T-helper 17 cell (primary cell): ENCODE results near the gene STYXL1. TPM values are rescaled to one million over a fixed set of nuclear protein-coding genes. Genes with fewer than 3 reads are reported as not detected.
A peak's percentile ranks its signal among the peaks of the same experiment; 100 is the strongest.
"Not testable (repeated sequence)": the region's sequence is repeated elsewhere in the genome, so short reads cannot be mapped to it uniquely, and the experiment has no call there.

Experiments used
- ATAC-seq: fragments of 150-1000 bp; cut with Tn5 transposase; 2 replicates; pipeline ENCODE4 v1.10.0; 2021; ENCODE audit warnings: mild to moderate bottlenecking, moderate library complexity
- DNase-seq, 3 donors: peaks; one replicate each; pipeline versions ENCODE4 v3.0.0 to v3.0.0-alpha.2; 2020 to 2021
- H3K9me3 ChIP-seq: one replicate; pipeline ENCODE4 v1.7.0; 2013; ENCODE audit warnings: low read length, mild to moderate bottlenecking; ENCODE audit not compliant: control insufficient read depth, poor library complexity, severe bottlenecking
- H3K27ac Mint-ChIP-seq: one replicate; pipeline ENCODE4 v1.8.0; 2022; ENCODE audit warnings: mild to moderate bottlenecking, moderate library complexity, mixed read lengths
- H3K27me3 Mint-ChIP-seq: one replicate; pipeline ENCODE4 v1.8.0; 2022; ENCODE audit warnings: mixed read lengths
- H3K36me3 Mint-ChIP-seq: one replicate; pipeline ENCODE4 v1.8.0; 2022; ENCODE audit warnings: low read depth, mixed read lengths
- H3K4me1 Mint-ChIP-seq: one replicate; pipeline ENCODE4 v1.8.0; 2022; ENCODE audit warnings: mild to moderate bottlenecking, mixed read lengths
- H3K4me3 Mint-ChIP-seq: one replicate; pipeline ENCODE4 v1.8.0; 2022; ENCODE audit warnings: mild to moderate bottlenecking, moderate library complexity, mixed read lengths
- total RNA-seq, 4 donors: library from RNA in 2 of 4; stranded (reverse) in 2 of 4; gene quantifications; one replicate each; pipeline ENCODE4 v1.2.3 and lab custom pipeline; 2022 to 2026

STYXL1 gene
- total RNA-seq, 2 donors from 2014 or later: 9.0 to 16.5 TPM

- no peak for ATAC-seq
- no peaks in the 10 kb centered on the region for H3K27me3 Mint-ChIP-seq
- H3K27ac Mint-ChIP-seq: no peak overlapping the region
- H3K4me1 Mint-ChIP-seq: peaks cover 12% of the 10 kb centered on the region
- H3K36me3 Mint-ChIP-seq: peaks cover 3% of the 10 kb centered on the region
- no peak for DNase-seq
- no peak overlapping the region for H3K4me3 Mint-ChIP-seq
- no peaks in the 10 kb centered on the region for H3K9me3 ChIP-seq
Observed at GRCh38 chr7:76044375-76044865, 3.4 kb downstream of the STYXL1 start.

DNA sequence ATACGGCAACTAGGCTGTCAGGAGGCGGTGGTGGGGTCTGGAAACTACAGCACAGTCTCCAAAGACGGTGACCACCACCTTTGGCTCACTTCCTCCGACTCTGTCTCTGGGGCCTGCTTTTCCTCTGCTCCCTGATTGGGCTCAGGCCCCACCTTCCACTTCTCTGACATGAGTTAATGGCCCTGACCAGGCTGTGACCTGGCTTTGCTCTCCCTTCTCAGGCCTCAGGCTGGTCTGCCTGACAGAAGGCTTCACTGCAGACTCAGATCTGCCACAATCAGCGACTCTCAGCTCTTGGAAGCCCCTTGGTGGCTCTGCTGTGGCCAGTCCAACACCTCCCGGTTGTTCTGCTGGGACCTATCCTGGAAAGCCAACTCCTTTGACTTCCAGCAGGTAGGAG is 7.7 kb downstream of the STYXL1 start:
- Mint-ChIP-seq H3K4me1 (peaks cover 4% of the 10 kb centered on the region), H3K4me3 (no peak overlapping the region), H3K36me3 (peaks cover 3% of the 10 kb centered on the region), H3K27me3 (no peaks in the 10 kb centered on the region), H3K27ac (no peak overlapping the region)
- ATAC-seq (no peak), DNase-seq (no peak)
- H3K9me3 ChIP-seq: no peaks in the 10 kb centered on the region

DNA sequence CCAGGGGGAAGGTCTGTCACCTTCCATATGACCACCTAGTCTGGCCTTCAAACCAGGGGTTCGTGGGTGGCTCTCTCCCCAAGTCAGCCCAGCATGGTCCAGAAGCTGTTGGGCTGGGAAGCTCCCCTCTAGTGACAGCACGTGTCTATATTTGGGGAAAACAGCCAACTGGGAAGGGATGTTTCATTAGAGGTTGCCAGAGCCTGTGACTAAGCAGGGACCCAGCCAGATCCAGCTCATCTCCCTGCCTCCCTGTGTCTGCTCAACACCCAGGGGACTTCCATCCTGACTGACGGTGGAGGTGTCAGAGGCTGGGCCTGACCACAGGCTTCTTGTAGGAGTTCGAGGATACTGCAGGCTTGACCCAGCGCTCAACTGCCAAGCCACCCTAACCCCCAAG is 10.5 kb downstream of the STYXL1 start:
- DNase-seq: no peak
- Mint-ChIP-seq H3K36me3 (peaks cover 3% of the 10 kb centered on the region), H3K27me3 (no peaks in the 10 kb centered on the region), H3K4me3 (no peak overlapping the region), H3K27ac (no peak overlapping the region), H3K4me1 (peaks cover 4% of the 10 kb centered on the region)
- no peaks in the 10 kb centered on the region for H3K9me3 ChIP-seq
- ATAC-seq: no peak

GRCh38 chr7:76031964-76032363 is 15.8 kb downstream of the STYXL1 start:
- no peaks in the 10 kb centered on the region for H3K27me3 Mint-ChIP-seq
- no peak for DNase-seq
- ATAC-seq: no peak
- H3K27ac Mint-ChIP-seq: no peak overlapping the region
- peaks cover 4% of the 10 kb centered on the region for H3K4me1 Mint-ChIP-seq
- no peaks in the 10 kb centered on the region for H3K36me3 Mint-ChIP-seq
- no peaks in the 10 kb centered on the region for H3K9me3 ChIP-seq
- H3K4me3 Mint-ChIP-seq: no peak overlapping the region

DNA sequence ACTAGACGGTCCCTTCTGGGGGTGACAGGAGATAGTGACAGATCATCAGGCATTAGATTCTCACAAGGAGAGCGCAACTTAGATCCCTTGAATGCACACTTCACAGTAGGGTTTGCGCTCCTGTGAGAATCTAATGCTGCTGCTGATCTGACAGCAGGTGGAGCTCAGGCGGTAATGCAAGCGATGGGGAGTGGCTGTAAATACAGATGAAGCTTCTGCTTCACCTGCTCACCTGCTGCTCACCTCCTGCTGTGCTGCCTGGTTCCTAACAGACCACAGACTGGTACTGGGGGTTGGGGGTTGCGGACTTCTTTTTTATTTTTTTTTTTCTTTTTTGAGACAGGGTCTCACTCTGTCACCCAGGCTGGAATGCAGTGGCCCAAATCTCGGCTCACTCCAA is 18.1 kb downstream of the STYXL1 start:
- H3K4me1 Mint-ChIP-seq, H3K4me3 Mint-ChIP-seq, DNase-seq, H3K9me3 ChIP-seq, H3K27ac Mint-ChIP-seq, H3K36me3 Mint-ChIP-seq, ATAC-seq, H3K27me3 Mint-ChIP-seq: not testable (repeated sequence)

GRCh38 chr7:76023002-76023401 is 24.8 kb downstream of the STYXL1 start:
- H3K27me3 Mint-ChIP-seq: no peaks in the 10 kb centered on the region

GRCh38 chr7:76022026-76022780 is 25.6 kb downstream of the STYXL1 start:
- Mint-ChIP-seq H3K4me1 (peaks cover 7% of the 10 kb centered on the region), H3K36me3 (peaks cover 9% of the 10 kb centered on the region), H3K27ac (no peak overlapping the region), H3K27me3 (no peaks in the 10 kb centered on the region), H3K4me3 (no peak overlapping the region)
- no peaks in the 10 kb centered on the region for H3K9me3 ChIP-seq
- ATAC-seq (no peak), DNase-seq (no peak)

More at GRCh38 chr7:76023002-76023401, 24.8 kb downstream of the STYXL1 start:
- peaks cover 7% of the 10 kb centered on the region for H3K4me1 Mint-ChIP-seq
- peaks cover 8% of the 10 kb centered on the region for H3K36me3 Mint-ChIP-seq
- ATAC-seq (no peak), DNase-seq (no peak)
- H3K9me3 ChIP-seq: no peaks in the 10 kb centered on the region
- no peak overlapping the region for H3K4me3 Mint-ChIP-seq
- no peak overlapping the region for H3K27ac Mint-ChIP-seq

DNA sequence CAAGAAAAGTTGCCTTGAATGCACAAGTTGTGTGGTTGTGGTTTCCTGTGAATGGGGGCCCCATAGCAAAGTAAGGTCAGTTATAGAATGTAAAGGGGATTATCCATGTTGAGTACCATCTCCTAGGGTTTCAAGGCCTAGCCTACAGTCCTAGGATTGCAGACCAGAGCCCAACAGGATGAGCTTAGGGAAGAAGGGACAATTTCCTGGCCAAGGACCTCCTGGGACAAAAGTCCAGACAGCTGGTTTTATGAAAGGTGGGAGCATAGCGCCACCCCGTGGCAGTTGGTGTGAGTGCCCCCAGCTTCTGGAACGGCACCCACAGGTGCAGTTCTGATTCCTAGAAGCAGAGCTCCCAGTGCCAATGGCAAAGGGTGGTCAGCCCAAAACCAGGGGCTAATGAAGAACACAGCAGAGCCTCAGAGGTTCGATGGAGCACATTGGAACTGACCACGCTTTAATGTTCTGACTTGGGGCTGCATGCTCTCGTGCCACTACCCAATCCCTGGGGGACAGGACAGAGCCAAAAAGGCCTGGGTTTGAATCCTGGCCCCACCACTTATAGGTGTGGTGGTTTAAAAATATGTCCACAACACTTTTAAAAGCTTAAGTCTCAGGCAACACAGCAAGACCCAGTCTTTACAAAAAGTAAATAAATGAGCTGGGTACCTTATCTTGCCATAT is 27.6 kb downstream of the STYXL1 start:
- H3K4me3 Mint-ChIP-seq: no peak overlapping the region
- peaks cover 10% of the 10 kb centered on the region for H3K36me3 Mint-ChIP-seq
- peak; percentile 48 to 61 (median 48) for DNase-seq
- ATAC-seq: peak; percentile 73
- no peak overlapping the region for H3K27ac Mint-ChIP-seq
- peaks cover 7% of the 10 kb centered on the region for H3K4me1 Mint-ChIP-seq
- H3K9me3 ChIP-seq: no peaks in the 10 kb centered on the region
- no peaks in the 10 kb centered on the region for H3K27me3 Mint-ChIP-seq

DNA sequence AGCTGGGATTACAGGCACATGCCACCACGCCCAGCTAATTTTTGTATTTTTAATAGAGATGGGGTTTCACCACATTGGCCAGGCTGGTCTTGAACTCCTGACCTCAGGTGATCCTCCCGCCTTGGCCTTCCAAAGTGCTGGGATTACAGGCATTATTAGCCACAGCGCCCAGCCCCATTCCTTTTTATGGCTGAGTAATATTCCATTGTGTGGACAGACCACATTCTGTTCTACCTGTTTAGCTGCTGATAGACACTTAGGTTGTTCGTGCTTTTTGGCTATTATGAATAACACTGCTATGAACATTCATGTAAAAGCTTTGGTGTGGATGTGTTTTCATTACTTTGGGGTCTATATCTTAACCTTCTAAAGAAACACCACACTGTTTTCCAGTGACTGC is 29.3 kb downstream of the STYXL1 start:
- not testable (repeated sequence) for H3K27ac Mint-ChIP-seq, ATAC-seq, DNase-seq, H3K9me3 ChIP-seq, H3K36me3 Mint-ChIP-seq, H3K4me3 Mint-ChIP-seq, H3K27me3 Mint-ChIP-seq, H3K4me1 Mint-ChIP-seq

DNA sequence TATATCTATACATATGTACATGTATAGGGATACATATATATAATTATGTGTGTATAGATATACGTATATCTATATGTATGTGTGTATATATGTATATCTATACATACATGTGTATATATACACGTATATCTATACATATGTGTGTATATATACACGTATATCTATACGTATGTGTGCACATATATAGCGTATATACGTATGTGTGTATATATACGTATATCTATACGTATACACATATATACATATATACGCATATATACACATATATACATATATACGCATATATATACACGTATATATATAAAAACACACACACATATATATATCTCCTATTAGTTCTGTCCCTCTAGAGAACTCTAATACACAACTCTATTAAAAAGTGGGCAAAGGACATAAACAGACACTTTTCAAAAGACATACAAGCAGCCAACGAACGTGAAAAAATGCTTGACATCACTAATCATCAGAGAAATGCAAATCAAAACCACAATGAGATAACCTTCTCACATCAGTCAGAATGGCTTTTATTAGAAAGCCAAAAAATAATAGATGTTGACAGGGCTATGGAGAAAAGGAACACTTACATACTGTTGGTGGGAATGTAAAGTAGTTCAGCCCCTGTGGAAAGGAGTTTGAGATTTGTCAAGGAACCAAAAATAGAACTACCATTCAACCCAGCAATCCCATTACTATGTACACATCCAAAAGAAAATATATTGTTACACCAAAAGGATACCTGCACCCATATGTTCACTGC is 31.4 kb downstream of the STYXL1 start:
- H3K27me3 Mint-ChIP-seq: no peaks in the 10 kb centered on the region
- no peak for DNase-seq
- H3K4me3 Mint-ChIP-seq: no peak overlapping the region
- peaks cover 5% of the 10 kb centered on the region for H3K36me3 Mint-ChIP-seq
- no peak for ATAC-seq
- H3K9me3 ChIP-seq: no peaks in the 10 kb centered on the region
- no peak overlapping the region for H3K27ac Mint-ChIP-seq
- H3K4me1 Mint-ChIP-seq: peaks cover 5% of the 10 kb centered on the region

DNA sequence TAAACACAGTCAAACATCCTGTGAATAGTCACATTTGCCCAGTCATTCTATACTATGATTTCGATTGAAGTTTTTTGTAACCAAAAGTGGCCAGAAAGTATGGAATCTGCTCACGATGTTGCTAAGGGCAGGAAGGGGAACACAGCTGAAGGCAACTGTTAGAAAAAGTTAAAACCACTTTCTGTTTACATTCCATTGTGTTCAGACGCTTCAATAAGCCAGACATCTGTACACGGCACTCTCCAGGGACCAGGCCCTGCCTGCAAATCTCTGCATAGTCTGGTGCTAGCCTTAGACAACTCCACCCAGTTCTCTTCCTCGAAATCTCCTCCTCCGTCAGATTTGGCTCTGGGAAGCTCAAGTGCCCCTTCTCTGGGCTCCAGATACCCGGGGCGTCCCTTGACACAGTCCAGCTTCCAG is 36.3 kb downstream of the STYXL1 start:
- peak overlapping the region; percentile 66 for H3K27ac Mint-ChIP-seq
- peaks cover 2% of the 10 kb centered on the region for H3K36me3 Mint-ChIP-seq
- no peak for DNase-seq
- H3K4me3 Mint-ChIP-seq: no peak overlapping the region
- no peak for ATAC-seq
- no peaks in the 10 kb centered on the region for H3K9me3 ChIP-seq
- H3K4me1 Mint-ChIP-seq: peaks cover 28% of the 10 kb centered on the region
- H3K27me3 Mint-ChIP-seq: no peaks in the 10 kb centered on the region

GRCh38 chr7:76009672-76010600 is 37.9 kb downstream of the STYXL1 start:
- H3K27me3 Mint-ChIP-seq: no peaks in the 10 kb centered on the region

More at GRCh38 chr7:76009672-76010600, 37.9 kb downstream of the STYXL1 start:
- ATAC-seq: no peak
- no peaks in the 10 kb centered on the region for H3K9me3 ChIP-seq
- H3K4me1 Mint-ChIP-seq: peaks cover 28% of the 10 kb centered on the region
- H3K4me3 Mint-ChIP-seq: peak overlapping the region; percentile 88
- H3K36me3 Mint-ChIP-seq: peaks cover 4% of the 10 kb centered on the region
- peak overlapping the region; percentile 90 for H3K27ac Mint-ChIP-seq
- DNase-seq: no peak
